Medulla oblongata (tissue), 1 donor: ENCODE data around the gene ASB1.
A peak's percentile ranks its signal among the peaks of the same experiment; 100 is the strongest.

Source experiments
- DNase-seq: peaks from one replicate; pipeline ENCODE4 v3.0.0-alpha.2; 2015; ENCODE audit errors: extremely low spot score

Gene ASB1

GRCh38 chr2:238444242-238444641 lies 17.5 kb downstream of the ASB1 start:
- DNase-seq: no peak

GRCh38 chr2:238445409-238446190 lies 18.9 kb downstream of the ASB1 start:
- DNase-seq: no peak

- DNase-seq: no peak
Observed at GRCh38 chr2:238446371-238446770, 19.6 kb downstream of the ASB1 start.

- no peak for DNase-seq
Observed at GRCh38 chr2:238448031-238448955, 21.6 kb downstream of the ASB1 start.

GRCh38 chr2:238449241-238449640 lies 22.5 kb downstream of the ASB1 start:
- DNase-seq: no peak

GRCh38 chr2:238449909-238450417 lies 23.2 kb downstream of the ASB1 start:
- peak; percentile 74 for DNase-seq

GRCh38 chr2:238450440-238450861 lies 23.7 kb downstream of the ASB1 start:
- no peak for DNase-seq

- no peak for DNase-seq
Observed at GRCh38 chr2:238453842-238454241, 27.1 kb downstream of the ASB1 start.

- no peak for DNase-seq
Observed at GRCh38 chr2:238456449-238456848, 29.7 kb downstream of the ASB1 start.

- no peak for DNase-seq
Observed at GRCh38 chr2:238456970-238457926, 30.5 kb downstream of the ASB1 start.

GRCh38 chr2:238457927-238458324 lies 31.2 kb downstream of the ASB1 start:
- no peak for DNase-seq

- peak; percentile 20 for DNase-seq
Observed at GRCh38 chr2:238458651-238459050, 31.9 kb downstream of the ASB1 start.

GRCh38 chr2:238459081-238459629 lies 32.4 kb downstream of the ASB1 start:
- peak; percentile 76 for DNase-seq

GRCh38 chr2:238461051-238461450 lies 34.3 kb downstream of the ASB1 start:
- DNase-seq: no peak

- no peak for DNase-seq
Observed at GRCh38 chr2:238461491-238461890, 34.8 kb downstream of the ASB1 start.

- no peak for DNase-seq
Observed at GRCh38 chr2:238461916-238462315, 35.2 kb downstream of the ASB1 start.

GRCh38 chr2:238462782-238463396 lies 36.2 kb downstream of the ASB1 start:
- no peak for DNase-seq

GRCh38 chr2:238464389-238464788 lies 37.7 kb downstream of the ASB1 start:
- DNase-seq: no peak

- DNase-seq: no peak
Observed at GRCh38 chr2:238465487-238466242, 38.9 kb downstream of the ASB1 start.

GRCh38 chr2:238466243-238466756 lies 39.6 kb downstream of the ASB1 start:
- no peak for DNase-seq
